Subcutaneous adipose tissue (tissue), 4 donors: ENCODE measurements around the gene KDSR. TPM values are rescaled to one million over a fixed set of nuclear protein-coding genes. Genes with fewer than 3 reads are reported as not detected.

Experiments used
- total RNA-seq, 4 donors: library from RNA; depleted of rRNA; stranded (reverse); fragments of >200 nt; gene quantifications; one replicate each; pipeline ENCODE4 v1.1.0, GENCODE V29; 2016
- TF ChIP-seq, protein P1 (sequence below): fragments of 450-650 bp; IDR thresholded peaks from one replicate; pipeline ENCODE4 v1.5.1; 2016; ENCODE audit warnings: low read depth, mild to moderate bottlenecking, control low read depth, antibody characterized with exemption, moderate library complexity

KDSR gene
- total RNA-seq, 4 donors from 2014 or later, result 56.2 to 63.7 (median 59.9) TPM

DNA sequence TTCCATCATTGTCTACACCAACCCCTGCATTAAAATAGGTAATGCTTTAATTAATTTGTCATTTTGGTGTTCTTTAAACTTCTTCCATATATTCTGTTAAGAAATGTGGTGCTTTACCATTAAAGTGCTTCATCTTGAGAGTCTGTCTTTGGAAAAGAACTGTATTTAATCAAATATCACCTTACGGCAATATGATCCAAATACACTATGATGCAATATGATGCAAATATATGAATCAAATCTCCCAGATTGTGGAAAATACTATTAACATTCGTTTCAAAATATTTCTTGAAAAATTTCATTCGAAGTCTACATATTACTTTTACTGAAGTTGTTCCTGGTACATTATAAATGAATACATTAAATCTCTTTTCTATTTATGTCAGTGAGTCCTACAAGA, 32.3 kb upstream of the KDSR start:
- TF ChIP-seq, protein P1, sequence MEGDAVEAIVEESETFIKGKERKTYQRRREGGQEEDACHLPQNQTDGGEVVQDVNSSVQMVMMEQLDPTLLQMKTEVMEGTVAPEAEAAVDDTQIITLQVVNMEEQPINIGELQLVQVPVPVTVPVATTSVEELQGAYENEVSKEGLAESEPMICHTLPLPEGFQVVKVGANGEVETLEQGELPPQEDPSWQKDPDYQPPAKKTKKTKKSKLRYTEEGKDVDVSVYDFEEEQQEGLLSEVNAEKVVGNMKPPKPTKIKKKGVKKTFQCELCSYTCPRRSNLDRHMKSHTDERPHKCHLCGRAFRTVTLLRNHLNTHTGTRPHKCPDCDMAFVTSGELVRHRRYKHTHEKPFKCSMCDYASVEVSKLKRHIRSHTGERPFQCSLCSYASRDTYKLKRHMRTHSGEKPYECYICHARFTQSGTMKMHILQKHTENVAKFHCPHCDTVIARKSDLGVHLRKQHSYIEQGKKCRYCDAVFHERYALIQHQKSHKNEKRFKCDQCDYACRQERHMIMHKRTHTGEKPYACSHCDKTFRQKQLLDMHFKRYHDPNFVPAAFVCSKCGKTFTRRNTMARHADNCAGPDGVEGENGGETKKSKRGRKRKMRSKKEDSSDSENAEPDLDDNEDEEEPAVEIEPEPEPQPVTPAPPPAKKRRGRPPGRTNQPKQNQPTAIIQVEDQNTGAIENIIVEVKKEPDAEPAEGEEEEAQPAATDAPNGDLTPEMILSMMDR, result no peak

DNA sequence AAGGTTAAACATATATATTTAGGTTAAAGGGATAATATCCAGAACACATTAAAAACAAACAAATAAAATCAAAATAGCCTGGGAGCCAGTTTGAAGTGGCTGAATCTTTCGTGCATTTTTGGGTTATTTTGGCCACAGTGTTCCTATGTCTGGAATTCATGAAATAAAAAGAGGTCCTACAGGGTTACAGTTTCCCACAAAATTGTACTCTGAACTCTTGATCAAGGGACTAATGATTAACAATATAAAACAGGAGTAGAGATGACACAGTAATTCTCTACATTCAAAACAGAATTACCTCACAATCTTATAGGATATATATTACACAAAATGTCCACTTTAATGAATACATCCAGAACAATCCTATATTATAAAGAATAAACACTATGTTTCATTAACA, 30.3 kb upstream of the KDSR start:
- TF ChIP-seq, protein P1, result no peak

DNA sequence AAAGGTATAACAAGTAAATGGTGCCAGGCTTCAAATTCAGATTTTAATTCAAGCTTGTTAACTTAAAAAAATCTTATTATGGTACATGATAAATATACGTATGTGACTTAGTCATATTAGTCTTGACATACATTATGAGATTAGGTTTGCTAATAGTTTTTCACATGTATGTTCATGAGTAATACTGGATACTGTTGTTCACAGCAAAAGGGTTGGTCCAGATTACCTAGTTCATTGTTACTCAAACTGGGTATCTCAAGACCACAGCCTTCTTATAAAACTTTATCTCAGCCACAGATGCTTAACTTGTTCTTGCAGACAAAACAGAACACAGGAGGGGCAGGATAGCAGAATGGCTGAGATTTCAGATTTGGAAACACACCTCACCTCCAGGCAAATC, 28.5 kb upstream of the KDSR start:
- TF ChIP-seq, protein P1, result no peak

DNA sequence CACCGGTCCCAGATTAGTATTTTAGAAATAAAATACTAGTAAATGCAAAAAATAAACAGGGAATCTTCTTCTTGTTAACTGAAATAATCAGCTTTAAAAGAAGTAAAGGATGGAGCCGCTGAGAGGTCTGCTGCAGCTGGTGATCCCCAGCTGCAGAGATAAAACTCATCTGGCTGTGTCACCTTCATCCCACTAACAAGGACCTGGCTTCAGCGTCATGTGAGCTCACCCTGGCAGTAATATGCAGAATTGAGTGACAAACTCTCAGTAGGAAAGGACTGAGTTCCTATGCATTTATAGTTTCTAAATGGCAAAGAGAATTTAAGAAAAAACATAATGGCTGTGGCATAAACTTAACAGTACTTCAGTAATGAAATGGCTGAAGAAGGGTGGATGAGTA, 27.9 kb upstream of the KDSR start:
- TF ChIP-seq, protein P1, result no peak

DNA sequence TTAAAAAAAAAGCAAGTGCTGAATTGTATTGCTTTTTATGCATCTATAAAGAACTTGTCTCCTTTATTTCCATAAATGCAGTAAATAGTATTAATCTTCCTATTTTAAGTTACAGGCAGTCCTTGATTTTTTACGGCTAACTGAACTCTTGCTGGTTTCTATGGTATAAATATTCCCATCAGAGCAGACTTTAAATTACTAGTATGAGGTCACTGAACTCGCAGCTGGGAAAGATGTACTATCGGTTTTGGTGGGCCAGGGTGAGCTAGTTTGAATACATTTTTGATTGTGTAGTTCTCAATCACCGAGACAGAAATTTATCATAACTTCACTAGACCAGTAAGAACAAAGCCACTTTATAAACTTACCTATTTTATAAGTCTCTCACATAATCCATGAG, 20.9 kb upstream of the KDSR start:
- TF ChIP-seq, protein P1, result no peak

DNA sequence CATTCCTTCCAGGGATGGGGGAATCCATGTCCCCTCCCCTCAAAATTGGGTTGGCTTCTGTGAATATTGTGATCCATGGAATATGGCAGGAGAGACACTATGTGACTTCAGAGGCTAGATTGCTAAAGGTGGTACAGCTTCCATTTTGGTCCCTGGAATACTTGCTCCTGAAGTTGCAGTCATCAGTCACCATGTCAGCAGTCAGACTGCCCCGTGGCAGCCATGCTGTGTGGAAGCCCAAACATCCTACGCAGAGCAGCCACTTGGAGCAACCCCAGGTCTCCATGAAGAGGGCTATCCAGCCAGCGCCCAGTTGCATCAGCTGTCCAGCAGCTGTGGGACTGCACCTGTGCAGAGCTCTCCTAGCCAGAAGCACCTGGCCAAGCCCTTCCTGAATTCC, 15.8 kb upstream of the KDSR start:
- TF ChIP-seq, protein P1, result no peak

DNA sequence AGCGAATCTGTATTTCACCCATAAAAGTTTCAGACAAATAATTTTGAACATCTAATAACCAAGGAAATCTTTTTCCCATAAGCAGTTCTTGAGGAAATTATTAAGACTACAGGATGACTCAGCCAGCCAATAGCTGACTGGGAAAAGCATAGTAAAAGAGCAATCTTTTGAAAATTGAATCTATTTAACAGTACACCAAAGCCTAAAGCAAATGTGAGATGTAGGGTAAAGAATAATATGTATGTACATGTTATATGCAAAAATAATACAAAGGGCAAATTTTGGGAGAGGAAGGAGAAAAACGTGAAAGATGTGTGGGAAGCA, 12.6 kb upstream of the KDSR start:
- TF ChIP-seq, protein P1, result no peak
